HS-5 (cell line): ENCODE results near the gene SKA1.

Experiments
- DNase-seq: peaks from one replicate; pipeline ENCODE4 v3.0.0-alpha.2; 2012; ENCODE audit warnings: low read depth

The SKA1 gene

GRCh38 chr18:50374753-50375391 is at the start of gene SKA1:
TSS of gene SKA1 (plus strand) at chr18:50375046. CDS start at chr18:50375831, 785 bp downstream.
- peak; percentile 62 for DNase-seq

DNA sequence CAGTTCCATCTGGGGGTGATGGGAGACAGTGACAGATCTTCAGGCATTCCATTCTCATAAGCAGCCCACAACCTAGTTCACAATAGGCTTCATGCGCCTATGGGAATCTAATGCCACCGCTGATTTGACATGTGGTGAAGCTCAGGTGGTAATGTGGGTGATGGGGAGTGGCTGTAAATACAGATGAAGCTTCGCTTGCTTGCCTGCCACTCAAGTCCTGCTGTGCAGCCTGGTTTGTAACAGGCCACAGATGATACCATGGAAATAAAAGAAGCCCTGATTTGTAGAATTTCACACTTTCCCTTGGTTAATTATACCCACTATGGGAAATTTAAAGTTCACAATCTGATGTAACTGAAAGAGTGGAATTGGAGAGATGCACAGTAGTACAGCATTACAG is 46.9 kb upstream of the SKA1 start:
- DNase-seq, result no peak

- no peak for DNase-seq
These were observed 44.7 kb upstream of the SKA1 start for GRCh38 chr18:50330176-50330575.

DNA sequence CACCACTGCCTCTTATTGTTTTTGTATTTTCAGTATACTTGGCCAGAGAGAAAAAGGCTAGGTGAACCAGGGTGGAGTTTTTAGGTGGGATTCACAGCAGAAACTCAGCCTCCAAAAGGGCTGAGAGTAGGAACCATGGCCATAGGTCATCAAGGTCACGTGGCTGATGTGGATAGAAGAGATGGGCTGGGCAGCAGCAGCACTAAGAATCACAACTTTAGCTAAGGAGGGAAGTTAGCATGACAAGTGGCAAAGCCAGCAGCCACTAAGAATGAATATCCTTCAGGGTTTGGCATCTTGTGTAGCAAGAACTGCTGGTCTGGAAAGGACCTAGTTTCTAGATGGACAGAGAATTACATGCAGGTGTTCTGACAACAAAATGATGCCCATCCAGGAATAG is 43.2 kb upstream of the SKA1 start:
- no peak for DNase-seq

DNA sequence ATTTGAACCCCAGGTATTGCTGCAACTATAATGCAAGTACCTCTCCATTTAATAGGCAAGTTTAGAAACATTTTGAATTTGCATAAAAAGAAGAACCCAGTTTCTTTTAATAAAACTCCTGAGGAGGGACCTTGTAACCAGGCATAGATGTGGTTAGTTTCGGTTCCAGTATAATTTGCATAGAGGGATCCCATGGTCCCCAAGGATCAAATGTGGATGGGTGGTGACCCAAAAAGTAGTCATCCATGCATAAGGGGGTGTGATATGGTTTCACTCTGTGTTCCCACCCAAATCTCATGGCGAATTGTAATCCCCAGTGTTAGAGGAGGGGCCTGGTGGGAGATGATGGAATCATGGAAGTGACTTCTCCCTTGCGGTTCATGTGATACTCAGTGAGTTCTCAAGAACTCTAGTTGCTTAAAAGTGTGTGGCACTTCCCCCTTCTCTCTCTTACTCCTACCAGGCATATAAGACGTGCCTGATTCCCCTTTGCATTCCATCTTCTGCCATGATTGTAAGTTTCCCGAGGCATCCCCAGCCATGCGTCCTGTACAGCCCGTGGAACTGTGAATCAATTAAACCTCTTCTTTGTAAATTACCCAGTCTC is 40.2 kb upstream of the SKA1 start:
- no peak for DNase-seq

DNA sequence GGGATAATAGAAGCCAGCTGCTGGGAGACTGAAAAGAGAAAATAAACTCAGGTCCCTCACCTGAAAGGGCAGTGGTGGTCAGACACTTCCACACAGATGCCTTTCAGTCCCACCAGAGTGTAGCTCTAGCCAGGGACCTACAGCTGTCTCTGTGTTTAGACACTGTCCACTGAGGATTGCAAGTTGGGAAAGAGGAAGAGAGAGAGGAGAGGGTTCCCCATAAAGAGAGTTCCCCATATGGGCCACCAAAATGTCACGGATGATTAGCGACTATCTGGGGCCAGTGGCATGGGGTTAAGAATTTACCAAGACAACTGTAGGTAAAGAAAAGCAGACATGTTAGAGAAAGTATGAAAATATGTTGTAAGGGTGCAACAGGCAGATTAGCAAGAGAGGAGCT is 36.7 kb upstream of the SKA1 start:
- no peak for DNase-seq

DNA sequence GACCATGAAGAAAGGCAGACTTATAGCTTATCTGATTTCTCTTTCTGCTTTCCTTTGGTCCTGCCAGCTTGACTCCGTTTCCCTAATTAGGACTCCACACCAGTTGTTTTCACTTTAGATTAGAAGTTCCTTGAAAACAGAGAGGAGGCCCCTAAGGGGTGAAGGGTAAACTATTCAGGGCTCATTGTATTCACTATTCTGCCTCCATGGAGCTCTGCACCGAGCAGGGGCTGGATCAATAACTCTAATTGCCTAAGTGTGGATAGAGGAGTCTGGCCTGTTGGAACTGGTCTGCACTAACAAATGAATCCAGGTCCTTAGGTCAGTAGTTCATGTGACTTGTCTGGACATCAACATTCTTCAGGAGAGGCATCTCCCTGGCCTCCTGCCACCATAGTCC is 36.1 kb upstream of the SKA1 start:
- no peak for DNase-seq

- DNase-seq, result no peak
These were observed 34.8 kb upstream of the SKA1 start for GRCh38 chr18:50340078-50340477.

GRCh38 chr18:50341443-50341842 is 33.4 kb upstream of the SKA1 start:
- DNase-seq, result no peak

- no peak for DNase-seq
These were observed 24.1 kb upstream of the SKA1 start for GRCh38 chr18:50350699-50351098.

DNA sequence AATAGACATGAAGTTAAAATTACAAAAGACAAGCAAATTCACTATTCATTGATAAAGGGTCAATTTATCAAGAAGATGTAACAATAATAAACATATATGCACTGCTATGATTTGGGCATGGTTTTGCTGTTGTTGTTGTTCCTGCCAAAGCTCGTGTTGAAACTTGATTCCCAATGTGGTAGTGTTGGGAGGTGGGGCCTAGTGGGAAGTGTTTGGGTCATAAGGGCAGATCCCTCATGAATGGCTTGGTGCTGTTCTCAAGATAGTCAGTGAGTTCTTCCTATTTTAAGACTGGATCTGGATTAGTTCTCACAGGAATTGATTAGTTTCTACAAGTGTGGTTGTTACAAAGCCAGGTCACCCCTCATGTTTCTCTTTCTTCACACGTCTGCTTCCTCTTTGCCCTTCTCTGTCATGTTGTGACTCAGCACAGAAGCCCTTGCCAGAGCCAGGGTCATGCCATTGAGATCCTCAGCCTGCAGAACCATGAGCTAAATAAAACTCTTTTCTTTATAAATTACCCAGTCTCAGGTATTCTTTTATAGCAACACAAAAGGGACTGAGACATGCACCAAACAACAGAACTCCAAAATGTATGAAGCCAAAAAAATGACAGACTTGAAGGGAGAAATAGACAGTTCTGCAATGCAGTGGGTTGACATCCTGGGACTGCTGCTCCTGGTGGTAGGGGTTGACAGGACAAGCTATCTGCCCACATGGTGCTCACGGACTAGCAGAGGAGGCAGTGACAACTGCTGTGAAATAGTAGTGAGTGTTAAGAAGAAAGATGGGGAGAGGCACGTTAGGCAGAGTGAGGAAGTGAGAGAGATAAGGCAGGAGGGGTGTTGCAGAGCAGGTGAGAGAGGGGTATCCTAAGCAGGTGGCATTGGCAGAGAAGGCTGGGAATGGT is 18.6 kb upstream of the SKA1 start:
- DNase-seq, result no peak

GRCh38 chr18:50358844-50359243 is 16.0 kb upstream of the SKA1 start:
- no peak for DNase-seq

DNA sequence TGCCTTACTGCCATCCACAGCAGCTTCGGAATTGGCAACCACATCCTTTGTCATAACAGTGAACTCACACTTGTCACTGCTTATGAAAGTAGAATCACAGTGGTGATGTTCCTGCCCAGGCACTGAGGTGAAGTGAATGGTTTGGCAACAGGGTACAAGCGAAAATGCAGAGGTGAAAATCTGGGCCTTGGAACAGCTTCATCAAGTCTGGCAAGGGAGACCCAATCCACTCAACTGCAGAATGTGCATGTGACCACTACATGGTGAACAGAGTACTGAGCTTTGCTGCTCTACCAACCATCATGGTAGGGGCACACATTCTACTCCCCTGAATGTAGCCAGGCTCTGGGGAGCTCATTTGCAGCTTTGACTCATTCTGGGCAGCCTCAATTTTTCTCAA is 15.0 kb upstream of the SKA1 start:
- no peak for DNase-seq

DNA sequence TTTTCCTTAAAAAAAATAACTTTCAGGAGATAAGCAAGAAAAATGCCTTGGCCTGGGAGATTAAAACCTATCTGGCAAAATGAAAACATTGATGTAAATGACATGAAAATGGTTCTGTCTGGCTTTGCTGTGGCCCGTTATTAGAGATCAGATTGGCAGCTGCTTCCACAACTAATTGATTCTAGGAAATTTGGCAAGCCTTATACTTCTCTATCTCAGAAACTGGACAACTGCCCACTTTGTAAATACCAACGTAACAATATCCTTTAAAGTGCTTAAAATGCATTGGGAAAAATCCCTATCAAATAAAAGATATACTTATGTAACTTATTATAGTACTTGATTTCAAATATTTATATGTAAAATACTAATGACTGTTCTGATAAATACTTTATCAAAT is 14.2 kb upstream of the SKA1 start:
- DNase-seq, result no peak

GRCh38 chr18:50369672-50370071 is 5.2 kb upstream of the SKA1 start:
- DNase-seq, result no peak

GRCh38 chr18:50372743-50373142 is 2.1 kb upstream of the SKA1 start:
- DNase-seq, result no peak

GRCh38 chr18:50373561-50374219 is 1.2 kb upstream of the SKA1 start:
- no peak for DNase-seq

DNA sequence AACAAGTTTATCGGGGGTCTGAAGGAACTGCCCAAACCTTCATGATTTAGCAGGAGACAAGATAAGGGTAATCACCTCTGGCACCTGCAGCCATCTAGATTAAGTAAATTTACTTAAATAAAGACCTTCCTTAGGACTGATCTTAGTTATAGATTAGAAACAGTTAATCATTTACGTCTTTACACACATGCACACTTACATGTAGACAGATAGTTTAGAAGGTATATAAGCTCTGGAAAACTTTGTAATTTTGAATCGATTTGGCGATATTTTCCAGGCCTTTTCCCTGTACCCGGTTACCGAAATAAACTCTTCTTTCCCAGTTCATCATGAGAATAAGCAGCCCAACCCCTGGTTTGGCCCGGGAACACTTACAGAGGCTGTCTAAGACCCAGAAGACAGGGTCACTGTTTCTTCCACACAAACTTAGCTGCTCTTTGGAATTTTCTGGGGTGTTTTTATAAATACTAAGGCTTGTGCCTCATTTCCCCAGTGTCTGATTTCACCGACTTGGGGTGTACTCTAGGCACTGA is 560 bp upstream of the SKA1 start:
- no peak for DNase-seq

GRCh38 chr18:50377061-50377798 is 2.4 kb downstream of the SKA1 start:
- DNase-seq, result no peak

DNA sequence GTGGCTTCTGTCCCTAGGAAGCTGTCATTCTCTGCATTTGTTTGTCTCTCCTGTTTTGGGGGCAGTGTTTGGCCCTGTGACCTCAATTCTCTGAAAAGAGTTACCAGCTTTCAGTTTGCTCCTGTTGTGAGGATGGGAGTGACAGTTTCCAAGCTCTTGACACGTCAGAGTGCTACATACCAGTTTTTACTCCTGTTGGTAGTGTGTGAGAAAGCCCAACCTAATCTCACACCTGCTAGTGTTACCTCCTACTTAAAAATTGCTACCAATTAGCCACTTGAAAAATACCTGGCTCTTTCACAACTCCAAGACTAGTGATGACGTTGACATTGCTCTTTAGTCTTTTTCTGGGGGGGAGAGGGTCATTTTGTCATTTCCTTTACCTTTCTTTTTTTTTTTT is 14.1 kb downstream of the SKA1 start:
- no peak for DNase-seq

DNA sequence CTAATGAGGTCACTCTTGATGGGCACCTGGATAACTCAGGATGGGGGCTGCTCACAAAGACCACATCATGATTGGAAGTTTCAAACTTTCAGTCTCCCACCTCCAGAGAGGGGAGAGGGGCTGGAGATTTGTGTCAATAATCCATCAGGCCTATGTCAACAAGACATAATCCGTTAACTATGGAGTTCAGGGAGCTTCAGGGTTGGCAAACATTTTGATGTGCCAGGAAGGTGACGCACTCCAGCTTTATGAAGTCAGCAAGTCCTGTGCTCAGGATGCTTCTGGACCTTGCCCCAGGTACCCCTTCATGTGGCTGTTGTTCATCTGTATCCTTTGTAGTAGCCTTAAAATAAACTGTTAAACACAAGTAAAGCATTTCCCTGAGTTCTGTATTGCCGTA is 19.0 kb downstream of the SKA1 start:
- DNase-seq, result no peak

GRCh38 chr18:50395093-50395492 is 20.2 kb downstream of the SKA1 start:
- DNase-seq, result no peak
